C4-2B (cell line): ENCODE data around the gene WAPL.

Source experiments
- ZFX ChIP-seq: fragments of 450-650 bp; IDR thresholded peaks from 2 replicates; pipeline ENCODE4 v1.6.1; 2017
- TF ChIP-seq, protein P1 (sequence below): fragments of 450-650 bp; conservative IDR thresholded peaks from 2 replicates; pipeline ENCODE4 v1.5.1; 2017; ENCODE audit warnings: mild to moderate bottlenecking

DNA sequence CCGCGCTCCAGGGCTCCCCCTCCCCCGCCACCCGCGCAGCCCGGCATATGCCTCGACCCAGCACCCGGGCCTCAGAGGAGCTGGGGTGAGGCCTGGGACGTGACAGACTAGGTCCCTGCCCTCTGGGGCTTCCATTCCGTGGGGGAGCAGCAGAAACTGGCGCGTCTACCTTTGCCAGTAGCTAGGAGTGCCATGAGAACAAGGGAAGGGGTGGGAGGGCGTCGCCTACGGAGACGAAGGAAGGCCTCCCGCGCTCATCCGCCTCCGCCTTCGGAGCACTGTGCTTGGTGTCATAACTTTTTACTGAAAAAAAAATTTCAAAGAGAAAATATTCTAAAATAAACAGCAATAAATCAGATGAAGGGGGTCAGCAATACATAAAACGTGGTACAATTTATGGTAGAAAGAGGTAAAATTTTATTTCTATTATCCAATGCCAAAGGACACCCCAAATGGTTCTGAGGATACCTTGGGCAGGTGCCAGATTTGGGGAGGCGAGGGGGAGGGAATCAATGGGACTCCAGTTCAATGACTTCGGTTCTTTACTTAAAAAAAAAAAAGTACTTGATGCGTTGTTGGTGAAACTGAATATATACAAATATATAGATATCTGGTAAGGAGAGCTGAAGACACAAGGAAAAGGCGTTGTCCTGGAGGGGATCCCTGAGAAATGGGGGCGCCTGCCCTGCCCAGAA, 119.9 kb downstream of the WAPL start:
- TF ChIP-seq, protein P1, sequence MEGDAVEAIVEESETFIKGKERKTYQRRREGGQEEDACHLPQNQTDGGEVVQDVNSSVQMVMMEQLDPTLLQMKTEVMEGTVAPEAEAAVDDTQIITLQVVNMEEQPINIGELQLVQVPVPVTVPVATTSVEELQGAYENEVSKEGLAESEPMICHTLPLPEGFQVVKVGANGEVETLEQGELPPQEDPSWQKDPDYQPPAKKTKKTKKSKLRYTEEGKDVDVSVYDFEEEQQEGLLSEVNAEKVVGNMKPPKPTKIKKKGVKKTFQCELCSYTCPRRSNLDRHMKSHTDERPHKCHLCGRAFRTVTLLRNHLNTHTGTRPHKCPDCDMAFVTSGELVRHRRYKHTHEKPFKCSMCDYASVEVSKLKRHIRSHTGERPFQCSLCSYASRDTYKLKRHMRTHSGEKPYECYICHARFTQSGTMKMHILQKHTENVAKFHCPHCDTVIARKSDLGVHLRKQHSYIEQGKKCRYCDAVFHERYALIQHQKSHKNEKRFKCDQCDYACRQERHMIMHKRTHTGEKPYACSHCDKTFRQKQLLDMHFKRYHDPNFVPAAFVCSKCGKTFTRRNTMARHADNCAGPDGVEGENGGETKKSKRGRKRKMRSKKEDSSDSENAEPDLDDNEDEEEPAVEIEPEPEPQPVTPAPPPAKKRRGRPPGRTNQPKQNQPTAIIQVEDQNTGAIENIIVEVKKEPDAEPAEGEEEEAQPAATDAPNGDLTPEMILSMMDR, result no peak
- TF ChIP-seq ZFX, result no peak
